LNCaP clone FGC (cell line): ENCODE measurements around the gene AVP.

Source experiments
- DNase-seq: peaks from one replicate; pipeline ENCODE4 v3.0.0-alpha.2; 2011; ENCODE audit warnings: low read depth
- H3K4me3 ChIP-seq: 2 replicates; pipeline ENCODE4 v1.5.1; 2011; ENCODE audit warnings: mild to moderate bottlenecking, low read depth, low read length, control low read depth
- CTCF ChIP-seq: IDR thresholded peaks from 2 replicates; pipeline ENCODE4 v1.5.1; 2012; ENCODE audit warnings: mild to moderate bottlenecking; ENCODE audit not compliant: control insufficient read depth, insufficient read depth; ENCODE audit errors: extremely low read depth

AVP gene

GRCh38 chr20:3084283-3084985, at the start of gene AVP:
Gene AVP, minus strand, starts transcription at chr20:3084724. Its CDS starts 50 bp downstream, at chr20:3084674.
- H3K4me3 ChIP-seq, result no peak within 1 kb of the TSS
- DNase-seq, result no peak

GRCh38 chr20:3134151-3134550, 49.6 kb upstream of the AVP start:
- no peak overlapping the region for H3K4me3 ChIP-seq
- DNase-seq, result no peak
- no peak for TF ChIP-seq CTCF

More at GRCh38 chr20:3084283-3084985, at the start of gene AVP:
- TF ChIP-seq CTCF, result no peak

GRCh38 chr20:3133155-3133554, 48.6 kb upstream of the AVP start:
- no peak overlapping the region for H3K4me3 ChIP-seq
- TF ChIP-seq CTCF, result no peak
- no peak for DNase-seq

- no peak for TF ChIP-seq CTCF
- DNase-seq, result no peak
- H3K4me3 ChIP-seq, result no peak overlapping the region
Observed at GRCh38 chr20:3130051-3130600, 45.6 kb upstream of the AVP start.

GRCh38 chr20:3129094-3129493, 44.6 kb upstream of the AVP start:
- DNase-seq, result no peak
- H3K4me3 ChIP-seq, result no peak overlapping the region
- TF ChIP-seq CTCF, result no peak

GRCh38 chr20:3128275-3128984, 43.9 kb upstream of the AVP start:
- TF ChIP-seq CTCF, result no peak
- no peak for DNase-seq
- H3K4me3 ChIP-seq, result no peak overlapping the region
